ENCODE results near the gene PERM1. TPM values are rescaled to one million over a fixed set of nuclear protein-coding genes. Genes with fewer than 3 reads are reported as not detected.
"Not testable (repeated sequence)": the region's sequence is repeated elsewhere in the genome, so short reads cannot be mapped to it uniquely, and the experiment has no call there.

PERM1 gene
- polyA plus RNA-seq, 4 donors, result 0.23 to 0.43 (median 0.32) TPM; not detected in 1

- DNase-seq (ENCODE audit: low read depth in 4 of 4, low spot score in 3 of 4), result no peak
Measured at GRCh38 chr1:1014799-1015681, 33.1 kb upstream of the PERM1 start.

- no peak for DNase-seq (ENCODE audit: low read depth in 4 of 4, low spot score in 3 of 4)
Measured at GRCh38 chr1:1013922-1014648, 32.2 kb upstream of the PERM1 start.

GRCh38 chr1:1013105-1013921, 31.4 kb upstream of the PERM1 start, which contains the start of gene ISG15:
ISG15 (plus strand) TSS chr1:1013497; CDS start chr1:1013574, 77 bp downstream.
- peak in 2 of 4 donors; percentile 66 to 68 for DNase-seq (ENCODE audit: low read depth in 4 of 4, low spot score in 3 of 4)

GRCh38 chr1:1012736-1013104, 30.8 kb upstream of the PERM1 start:
- DNase-seq (ENCODE audit: low read depth in 4 of 4, low spot score in 3 of 4), result not testable (repeated sequence)

GRCh38 chr1:1011396-1011949, 29.6 kb upstream of the PERM1 start:
- no peak for DNase-seq (ENCODE audit: low read depth in 4 of 4, low spot score in 3 of 4)

- DNase-seq (ENCODE audit: low read depth in 4 of 4, low spot score in 3 of 4), result not testable (repeated sequence)
Measured at GRCh38 chr1:1010131-1010530, 28.2 kb upstream of the PERM1 start.

- DNase-seq (ENCODE audit: low read depth in 4 of 4, low spot score in 3 of 4), result no peak
Measured at GRCh38 chr1:1006305-1007159, 24.6 kb upstream of the PERM1 start.

- no peak for DNase-seq (ENCODE audit: low read depth in 4 of 4, low spot score in 3 of 4)
Measured at GRCh38 chr1:1005774-1006304, 23.9 kb upstream of the PERM1 start.

GRCh38 chr1:1004780-1005697, 23.1 kb upstream of the PERM1 start:
- DNase-seq (ENCODE audit: low read depth in 4 of 4, low spot score in 3 of 4), result no peak

GRCh38 chr1:1004420-1004779, 22.5 kb upstream of the PERM1 start:
- no peak for DNase-seq (ENCODE audit: low read depth in 4 of 4, low spot score in 3 of 4)

- no peak for DNase-seq (ENCODE audit: low read depth in 4 of 4, low spot score in 3 of 4)
Measured at GRCh38 chr1:1003618-1004419, 21.9 kb upstream of the PERM1 start.

- DNase-seq (ENCODE audit: low read depth in 4 of 4, low spot score in 3 of 4), result no peak
Measured at GRCh38 chr1:1001057-1001783, 19.3 kb upstream of the PERM1 start.

GRCh38 chr1:1000357-1001056, 18.6 kb upstream of the PERM1 start:
- peak in 2 of 4 donors; percentile 59 to 66 for DNase-seq (ENCODE audit: low read depth in 4 of 4, low spot score in 3 of 4)

GRCh38 chr1:999725-1000356, 17.9 kb upstream of the PERM1 start, which contains the start of gene HES4:
HES4 (minus strand) TSS chr1:1000097; CDS start chr1:999973, 124 bp downstream.
- DNase-seq (ENCODE audit: low read depth in 4 of 4, low spot score in 3 of 4), result peak in 2 of 4 donors; percentile 74 to 82

- DNase-seq (ENCODE audit: low read depth in 4 of 4, low spot score in 3 of 4), result no peak
Measured at GRCh38 chr1:998995-999724, 17.3 kb upstream of the PERM1 start.

Data from left renal pelvis (tissue), 4 donors.